B cell (primary cell): ENCODE results near the gene DPYSL4. TPM values are rescaled to one million over a fixed set of nuclear protein-coding genes. Genes with fewer than 3 reads are reported as not detected.

Experiments used
- ATAC-seq: fragments of 200-7000 bp; cut with Tn5 transposase; one replicate; pipeline ENCODE4 v1.10.0; 2021; ENCODE audit warnings: low read depth, mild to moderate bottlenecking, moderate number of reproducible peaks, moderate library complexity
- CTCF ChIA-PET: fragments of 350-600 bp; sonication (Branson Sonifier 250); formaldehyde crosslinking; loops from one replicate; lab custom pipeline; 2021; ENCODE audit warnings: antibody characterized with exemption, inconsistent platforms; lab: Charles Lee
- POLR2A ChIA-PET: fragments of 350-600 bp; sonication (Branson Sonifier 250); formaldehyde crosslinking; loops from one replicate; lab custom pipeline; 2021; ENCODE audit warnings: antibody characterized with exemption; lab: Charles Lee
- DNase-seq: peaks from one replicate; pipeline ENCODE4 v3.0.0; 2013
- H2AFZ ChIP-seq: 2 replicates; pipeline ENCODE4 v1.6.1; 2012; ENCODE audit warnings: mild to moderate bottlenecking, low read depth, low read length; ENCODE audit not compliant: insufficient read depth, poor library complexity, severe bottlenecking
- H3K27ac ChIP-seq, 2 donors: 1 replicate in 1 of 2; 2 replicates in 1 of 2; pipeline ENCODE4 v1.5.1; 2012 to 2013; ENCODE audit warnings: low read length in 2 of 2, mild to moderate bottlenecking in 2 of 2, moderate library complexity in 1 of 2
- H3K27me3 ChIP-seq, 4 experiments: fragments of 200-600 bp in 1 of 4; sonication (generic) in 1 of 4; replicated peaks in 1 of 4; 1 replicate in 2 of 4; 2 replicates in 2 of 4; pipeline versions ENCODE4 v1.6.1 to v1.7.0; 2013 to 2016; ENCODE audit warnings: low read length in 3 of 4, mild to moderate bottlenecking in 2 of 4, mixed read lengths in 1 of 4, moderate library complexity in 1 of 4; ENCODE audit not compliant: insufficient read depth in 4 of 4, control insufficient read depth in 3 of 4; ENCODE audit errors: control extremely low read depth in 1 of 4
- H3K36me3 ChIP-seq, 2 experiments: replicated peaks in 1 of 2; 1 replicate in 1 of 2; 2 replicates in 1 of 2; pipeline versions ENCODE4 v1.6.1 to v1.7.1; 2013; ENCODE audit warnings: low read length in 1 of 2; ENCODE audit not compliant: insufficient read depth in 2 of 2, control insufficient read depth in 1 of 2; ENCODE audit errors: control extremely low read depth in 1 of 2, extremely low read depth in 1 of 2
- H3K4me1 ChIP-seq, 2 donors: fragments of 200-600 bp in 1 of 2; sonication (generic) in 1 of 2; 1 replicate in 1 of 2; 2 replicates in 1 of 2; pipeline versions ENCODE4 v1.5.1 to v1.6.1; 2013 to 2017; ENCODE audit warnings: low read length in 2 of 2; ENCODE audit not compliant: control insufficient read depth in 2 of 2, insufficient read depth in 2 of 2
- H3K4me2 ChIP-seq: replicated peaks from 2 replicates; pipeline ENCODE3; 2012; ENCODE audit warnings: mild to moderate bottlenecking, low read depth, low read length; ENCODE audit not compliant: poor library complexity, severe bottlenecking
- H3K4me3 ChIP-seq, 5 experiments: fragments of 200-600 bp in 1 of 5; sonication (generic) in 1 of 5; 1 replicate in 3 of 5; 2 replicates in 2 of 5; pipeline versions ENCODE4 v1.5.1 to v1.7.0; 2011 to 2016; ENCODE audit warnings: low read length in 4 of 5, mild to moderate bottlenecking in 4 of 5, low read depth in 2 of 5, control low read depth in 1 of 5, moderate library complexity in 1 of 5; ENCODE audit not compliant: insufficient read depth in 1 of 5; ENCODE audit errors: control extremely low read depth in 1 of 5, extremely low read depth in 1 of 5
- H3K79me2 ChIP-seq: fragments of 200-600 bp; sonication (generic); one replicate; pipeline ENCODE4 v1.6.0; 2016; ENCODE audit warnings: low read length; ENCODE audit not compliant: control insufficient read depth, insufficient read depth
- H3K9ac ChIP-seq: fragments of 200-600 bp; sonication (generic); 2 replicates; pipeline ENCODE4 v1.6.1; 2017; ENCODE audit warnings: mild to moderate bottlenecking, low read length, moderate library complexity
- H3K9me3 ChIP-seq, 3 donors: one replicate each; pipeline versions ENCODE4 v1.6.1 to v1.7.1; 2013; ENCODE audit warnings: low read length in 2 of 3; ENCODE audit not compliant: control insufficient read depth in 2 of 3, insufficient read depth in 1 of 3; ENCODE audit errors: control extremely low read depth in 1 of 3
- H4K20me1 ChIP-seq: 2 replicates; pipeline ENCODE4 v1.6.0; 2012; ENCODE audit warnings: mild to moderate bottlenecking, low read length; ENCODE audit not compliant: insufficient read depth, control insufficient read depth, poor library complexity, severe bottlenecking
- H3K27ac Mint-ChIP-seq: one replicate; pipeline ENCODE4 v1.8.0; 2021; ENCODE audit warnings: mixed read lengths
- H3K27me3 Mint-ChIP-seq: one replicate; pipeline ENCODE4 v1.8.0; 2021; ENCODE audit warnings: mixed read lengths
- H3K4me1 Mint-ChIP-seq: one replicate; pipeline ENCODE4 v1.8.0; 2021; ENCODE audit warnings: mixed read lengths
- H3K4me3 Mint-ChIP-seq: one replicate; pipeline ENCODE4 v1.8.0; 2021; ENCODE audit warnings: mixed read lengths
- H3K9me3 Mint-ChIP-seq: one replicate; pipeline ENCODE4 v1.8.0; 2022; ENCODE audit warnings: mixed read lengths; ENCODE audit not compliant: insufficient read depth
- EZH2 ChIP-seq: IDR thresholded peaks from 2 replicates; pipeline ENCODE4 v1.6.1; 2012; ENCODE audit warnings: borderline replicate concordance, low read depth, mild to moderate bottlenecking, moderate library complexity, low read length; ENCODE audit not compliant: insufficient read depth, poor library complexity, severe bottlenecking
- WGBS: methylation state at CpG from one replicate; pipeline ENCODE4 v1.1.5; 2013; ENCODE audit warnings: missing lambda C conversion rate; ENCODE audit not compliant: insufficient coverage; 5-methylcytosine and 5-hydroxymethylcytosine counted together
- intact Hi-C: fragments of 100-400 bp; cut with micrococcal nuclease; formaldehyde crosslinking; loops from one replicate; pipeline ENCODE4 v1.10.0; 2022
- polyA plus RNA-seq: library from polyadenylated mRNA; depleted of rRNA; stranded (reverse); fragments of >200 nt; gene quantifications from 2 replicates; pipeline ENCODE4 v1.2.3, GENCODE V29; 2012
- total RNA-seq, 2 donors: library from RNA; stranded (reverse); fragments of 120-200 nt in 1 of 2; gene quantifications; 1 replicate in 1 of 2; 2 replicates in 1 of 2; pipeline versions ENCODE4 v1.2.3 to v1.2.4, GENCODE V29; 2013 to 2022
- TF ChIP-seq, protein P1 (sequence below): fragments of 200-600 bp; IDR thresholded peaks from one replicate; pipeline ENCODE4 v1.8.0; 2022; ENCODE audit warnings: antibody characterized with exemption, mild to moderate bottlenecking

Gene DPYSL4
- total and polyA plus RNA-seq, 2 donors (not counting 1 experiment from before 2014, with no cell fraction given): 0.03 to 0.22 TPM

- Histone ChIP-seq H3K79me2 (no peaks in the 10 kb centered on the region), H3K4me3 (no peak overlapping the region), H3K4me1 (no peaks in the 10 kb centered on the region), H3K9ac (no peak overlapping the region), H3K27ac (no peak overlapping the region), H2AFZ (no peak overlapping the region), H3K4me2 (no peak overlapping the region), H3K27me3 (no peaks in the 10 kb centered on the region), H4K20me1 (no peaks in the 10 kb centered on the region), H3K36me3 (no peaks in the 10 kb centered on the region), H3K9me3 (no peaks in the 10 kb centered on the region)
- H3K4me3 Mint-ChIP-seq: no peak overlapping the region
- ChIA-PET CTCF (no interaction called here), POLR2A (no interaction called here)
- H3K27ac Mint-ChIP-seq: no peak overlapping the region
- H3K4me1 Mint-ChIP-seq: peaks cover 5% of the 10 kb centered on the region
- ATAC-seq: no peak
- intact Hi-C loops: no loop called here
- H3K9me3 Mint-ChIP-seq: no peaks in the 10 kb centered on the region
- no peak for TF ChIP-seq EZH2
- TF ChIP-seq, protein P1, sequence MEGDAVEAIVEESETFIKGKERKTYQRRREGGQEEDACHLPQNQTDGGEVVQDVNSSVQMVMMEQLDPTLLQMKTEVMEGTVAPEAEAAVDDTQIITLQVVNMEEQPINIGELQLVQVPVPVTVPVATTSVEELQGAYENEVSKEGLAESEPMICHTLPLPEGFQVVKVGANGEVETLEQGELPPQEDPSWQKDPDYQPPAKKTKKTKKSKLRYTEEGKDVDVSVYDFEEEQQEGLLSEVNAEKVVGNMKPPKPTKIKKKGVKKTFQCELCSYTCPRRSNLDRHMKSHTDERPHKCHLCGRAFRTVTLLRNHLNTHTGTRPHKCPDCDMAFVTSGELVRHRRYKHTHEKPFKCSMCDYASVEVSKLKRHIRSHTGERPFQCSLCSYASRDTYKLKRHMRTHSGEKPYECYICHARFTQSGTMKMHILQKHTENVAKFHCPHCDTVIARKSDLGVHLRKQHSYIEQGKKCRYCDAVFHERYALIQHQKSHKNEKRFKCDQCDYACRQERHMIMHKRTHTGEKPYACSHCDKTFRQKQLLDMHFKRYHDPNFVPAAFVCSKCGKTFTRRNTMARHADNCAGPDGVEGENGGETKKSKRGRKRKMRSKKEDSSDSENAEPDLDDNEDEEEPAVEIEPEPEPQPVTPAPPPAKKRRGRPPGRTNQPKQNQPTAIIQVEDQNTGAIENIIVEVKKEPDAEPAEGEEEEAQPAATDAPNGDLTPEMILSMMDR: no peak
- 90% methylated on average over 24 of the region's 28 CpGs for WGBS
- no peaks in the 10 kb centered on the region for H3K27me3 Mint-ChIP-seq
- no peak for DNase-seq
Measured at GRCh38 chr10:132204781-132205473, 18.2 kb downstream of the DPYSL4 start.

DNA sequence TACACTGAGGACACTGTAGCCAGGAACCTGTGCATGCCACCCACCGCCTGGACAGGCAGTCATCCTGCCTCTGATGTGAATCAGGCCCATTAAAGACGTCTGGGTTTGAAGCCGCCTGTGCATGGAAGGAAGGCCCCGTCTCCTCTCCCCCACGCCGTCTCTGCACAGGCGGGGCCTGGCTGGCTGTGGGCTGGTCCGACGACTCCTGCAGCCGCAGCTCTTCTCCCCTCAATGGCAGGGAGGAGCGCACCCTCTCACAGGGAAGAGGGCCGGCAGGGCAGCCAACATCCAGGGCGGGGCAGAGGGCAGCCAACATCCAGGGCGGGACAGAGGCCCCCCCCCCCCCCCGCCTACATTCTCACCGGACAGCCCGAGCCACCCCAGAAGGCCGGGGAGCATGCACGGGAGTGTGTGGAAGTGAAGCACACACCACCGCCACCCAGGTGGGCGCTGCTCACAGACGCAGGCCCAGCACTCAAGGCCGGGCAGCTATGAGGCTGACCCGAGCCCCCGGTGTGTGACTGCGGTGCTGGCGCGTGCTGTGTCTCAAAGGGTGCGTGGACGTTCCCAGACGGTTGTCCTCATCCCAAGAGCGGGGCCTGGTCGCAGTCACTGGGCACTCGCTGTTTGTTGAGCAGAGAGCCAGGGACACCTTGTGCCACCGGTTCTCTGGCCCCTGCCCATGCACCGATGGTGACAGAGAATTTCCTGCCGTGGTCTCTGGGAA, 19.1 kb downstream of the DPYSL4 start:
- CTCF ChIA-PET: no interaction called here
- Histone ChIP-seq H3K79me2 (no peaks in the 10 kb centered on the region), H3K27me3 (no peaks in the 10 kb centered on the region), H3K4me1 (no peaks in the 10 kb centered on the region), H3K9me3 (no peaks in the 10 kb centered on the region), H3K27ac (no peak overlapping the region), H3K4me3 (no peak overlapping the region), H3K9ac (no peak overlapping the region), H3K4me2 (no peak overlapping the region), H3K36me3 (no peaks in the 10 kb centered on the region), H4K20me1 (no peaks in the 10 kb centered on the region), H2AFZ (no peak overlapping the region)
- intact Hi-C loops: no loop called here
- Mint-ChIP-seq H3K4me3 (no peak overlapping the region), H3K9me3 (no peaks in the 10 kb centered on the region), H3K27ac (no peak overlapping the region), H3K27me3 (no peaks in the 10 kb centered on the region), H3K4me1 (peaks cover 5% of the 10 kb centered on the region)
- ATAC-seq (no peak), DNase-seq (no peak)
- TF ChIP-seq EZH2: no peak
- TF ChIP-seq, protein P1: no peak
- POLR2A ChIA-PET: no interaction called here
- WGBS: 84% methylated on average over 27 of the region's 37 CpGs
